ENCODE measurements around the gene MT1E.

DNA sequence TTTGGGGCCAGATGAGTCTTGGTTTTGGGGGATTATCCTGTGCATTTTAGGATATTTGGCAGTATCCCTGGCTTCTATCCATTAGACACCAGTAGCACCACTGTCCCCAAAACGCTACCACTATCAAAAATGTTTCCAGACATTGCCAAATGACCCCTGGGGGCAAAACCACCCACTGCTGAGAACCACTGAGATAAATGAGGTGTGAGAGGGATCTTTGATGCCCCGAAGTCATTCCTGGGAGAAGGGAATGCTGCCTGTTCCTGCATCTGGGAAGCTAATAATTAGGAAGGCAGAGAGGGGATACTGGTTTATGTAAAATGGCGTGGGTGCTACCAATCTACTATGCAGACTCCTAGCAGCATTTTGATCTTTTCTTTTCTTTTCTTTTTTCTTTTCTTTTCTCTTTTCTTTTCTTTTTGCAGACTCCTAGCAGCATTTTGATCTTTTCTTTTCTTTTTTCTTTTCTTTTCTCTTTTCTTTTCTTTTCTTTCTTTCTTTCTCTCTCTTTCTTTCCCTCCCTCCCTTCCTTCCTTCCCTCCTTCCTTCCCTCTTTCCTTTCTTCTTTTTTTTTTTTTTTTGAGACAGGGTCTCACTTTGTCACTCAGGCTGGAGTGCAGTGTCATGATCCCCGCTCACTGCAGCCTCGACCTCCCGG is 45.1 kb upstream of the MT1E start:
- TF ChIP-seq, protein P1, sequence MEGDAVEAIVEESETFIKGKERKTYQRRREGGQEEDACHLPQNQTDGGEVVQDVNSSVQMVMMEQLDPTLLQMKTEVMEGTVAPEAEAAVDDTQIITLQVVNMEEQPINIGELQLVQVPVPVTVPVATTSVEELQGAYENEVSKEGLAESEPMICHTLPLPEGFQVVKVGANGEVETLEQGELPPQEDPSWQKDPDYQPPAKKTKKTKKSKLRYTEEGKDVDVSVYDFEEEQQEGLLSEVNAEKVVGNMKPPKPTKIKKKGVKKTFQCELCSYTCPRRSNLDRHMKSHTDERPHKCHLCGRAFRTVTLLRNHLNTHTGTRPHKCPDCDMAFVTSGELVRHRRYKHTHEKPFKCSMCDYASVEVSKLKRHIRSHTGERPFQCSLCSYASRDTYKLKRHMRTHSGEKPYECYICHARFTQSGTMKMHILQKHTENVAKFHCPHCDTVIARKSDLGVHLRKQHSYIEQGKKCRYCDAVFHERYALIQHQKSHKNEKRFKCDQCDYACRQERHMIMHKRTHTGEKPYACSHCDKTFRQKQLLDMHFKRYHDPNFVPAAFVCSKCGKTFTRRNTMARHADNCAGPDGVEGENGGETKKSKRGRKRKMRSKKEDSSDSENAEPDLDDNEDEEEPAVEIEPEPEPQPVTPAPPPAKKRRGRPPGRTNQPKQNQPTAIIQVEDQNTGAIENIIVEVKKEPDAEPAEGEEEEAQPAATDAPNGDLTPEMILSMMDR (IDR thresholded peaks at IDR 0.05), result no peak
- no peak for TF ChIP-seq POLR2A (IDR thresholded peaks at IDR 0.05)
